Measurements from ENCODE around the gene PTGES2. TPM values are rescaled to one million over a fixed set of nuclear protein-coding genes. Genes with fewer than 3 reads are reported as not detected.

Gene PTGES2
- total and polyA plus RNA-seq, 2 of the 13 experiments (the other 11 are each of a cell fraction or from before 2014, with no cell fraction given): 63.7 to 79.8 TPM

- no peak for TF ChIP-seq BRCA1 (CRISPR knock-in tag; IDR thresholded peaks at IDR 0.05)
- TF ChIP-seq HOXA5 (CRISPR knock-in tag; IDR thresholded peaks at IDR 0.05): 0 out of 2 replicates have a peak, but pooled peaks have one; percentile 16
- no peak for TF ChIP-seq ZNF17 (CRISPR knock-in tag; IDR thresholded peaks at IDR 0.05)
- TF ChIP-seq ZNF446 (CRISPR knock-in tag; IDR thresholded peaks at IDR 0.05): no peak
- TF ChIP-seq NR1H2 (CRISPR knock-in tag; IDR thresholded peaks at IDR 0.05; ENCODE audit: borderline replicate concordance, low read depth): no peak
- no peak for TF ChIP-seq CREB1 (IDR thresholded peaks at IDR 0.05)
- TF ChIP-seq CREB1 (CRISPR knock-in tag; IDR thresholded peaks at IDR 0.05): no peak; the same call in 1 of the 2 replicates
- peak; percentile 47 to 76; a peak in 3 of 4 replicates for TF ChIP-seq POLR2A (IDR thresholded peaks at IDR 0.05; ENCODE audit: insufficient read depth in 1 of 2, low read depth in 2 of 2, low read length in 2 of 2)
- peak; percentile 34; the same call in 1 of the 2 replicates for TF ChIP-seq GFI1 (CRISPR knock-in tag; IDR thresholded peaks at IDR 0.05; ENCODE audit: borderline replicate concordance)
- no peak for TF ChIP-seq CHD4 (IDR thresholded peaks at IDR 0.05; ENCODE audit: borderline replicate concordance, low read length)
- TF ChIP-seq, protein P1, sequence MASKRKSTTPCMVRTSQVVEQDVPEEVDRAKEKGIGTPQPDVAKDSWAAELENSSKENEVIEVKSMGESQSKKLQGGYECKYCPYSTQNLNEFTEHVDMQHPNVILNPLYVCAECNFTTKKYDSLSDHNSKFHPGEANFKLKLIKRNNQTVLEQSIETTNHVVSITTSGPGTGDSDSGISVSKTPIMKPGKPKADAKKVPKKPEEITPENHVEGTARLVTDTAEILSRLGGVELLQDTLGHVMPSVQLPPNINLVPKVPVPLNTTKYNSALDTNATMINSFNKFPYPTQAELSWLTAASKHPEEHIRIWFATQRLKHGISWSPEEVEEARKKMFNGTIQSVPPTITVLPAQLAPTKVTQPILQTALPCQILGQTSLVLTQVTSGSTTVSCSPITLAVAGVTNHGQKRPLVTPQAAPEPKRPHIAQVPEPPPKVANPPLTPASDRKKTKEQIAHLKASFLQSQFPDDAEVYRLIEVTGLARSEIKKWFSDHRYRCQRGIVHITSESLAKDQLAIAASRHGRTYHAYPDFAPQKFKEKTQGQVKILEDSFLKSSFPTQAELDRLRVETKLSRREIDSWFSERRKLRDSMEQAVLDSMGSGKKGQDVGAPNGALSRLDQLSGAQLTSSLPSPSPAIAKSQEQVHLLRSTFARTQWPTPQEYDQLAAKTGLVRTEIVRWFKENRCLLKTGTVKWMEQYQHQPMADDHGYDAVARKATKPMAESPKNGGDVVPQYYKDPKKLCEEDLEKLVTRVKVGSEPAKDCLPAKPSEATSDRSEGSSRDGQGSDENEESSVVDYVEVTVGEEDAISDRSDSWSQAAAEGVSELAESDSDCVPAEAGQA (IDR thresholded peaks at IDR 0.05; ENCODE audit: low read depth): no peak; the same call in 1 of the 2 replicates
- TF ChIP-seq, protein P1 (CRISPR knock-in tag; IDR thresholded peaks at IDR 0.05; ENCODE audit: borderline replicate concordance): no peak
- TF ChIP-seq MAX (IDR thresholded peaks at IDR 0.05): peak; percentile 83
- TF ChIP-seq, protein P2, sequence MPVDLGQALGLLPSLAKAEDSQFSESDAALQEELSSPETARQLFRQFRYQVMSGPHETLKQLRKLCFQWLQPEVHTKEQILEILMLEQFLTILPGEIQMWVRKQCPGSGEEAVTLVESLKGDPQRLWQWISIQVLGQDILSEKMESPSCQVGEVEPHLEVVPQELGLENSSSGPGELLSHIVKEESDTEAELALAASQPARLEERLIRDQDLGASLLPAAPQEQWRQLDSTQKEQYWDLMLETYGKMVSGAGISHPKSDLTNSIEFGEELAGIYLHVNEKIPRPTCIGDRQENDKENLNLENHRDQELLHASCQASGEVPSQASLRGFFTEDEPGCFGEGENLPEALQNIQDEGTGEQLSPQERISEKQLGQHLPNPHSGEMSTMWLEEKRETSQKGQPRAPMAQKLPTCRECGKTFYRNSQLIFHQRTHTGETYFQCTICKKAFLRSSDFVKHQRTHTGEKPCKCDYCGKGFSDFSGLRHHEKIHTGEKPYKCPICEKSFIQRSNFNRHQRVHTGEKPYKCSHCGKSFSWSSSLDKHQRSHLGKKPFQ (CRISPR knock-in tag; IDR thresholded peaks at IDR 0.05; ENCODE audit: insufficient replicate concordance): no peak
- no peak for TF ChIP-seq FOXK2 (IDR thresholded peaks at IDR 0.05)
- peak; percentile 26; the same call in 1 of the 2 replicates for TF ChIP-seq KDM5A (IDR thresholded peaks at IDR 0.05; ENCODE audit: borderline replicate concordance, low read length)
- no peak for TF ChIP-seq PAX8 (CRISPR knock-in tag; IDR thresholded peaks at IDR 0.05; ENCODE audit: borderline replicate concordance)
- TF ChIP-seq PHF5A (CRISPR knock-in tag; IDR thresholded peaks at IDR 0.05; ENCODE audit: low read depth, unreplicated experiment): no peak
- no peak for TF ChIP-seq ZNF34 (CRISPR knock-in tag; IDR thresholded peaks at IDR 0.05; ENCODE audit: borderline replicate concordance)
- no peak for TF ChIP-seq SIX1 (CRISPR knock-in tag; IDR thresholded peaks at IDR 0.05; ENCODE audit: borderline replicate concordance)
- no peak for TF ChIP-seq FUBP1 (CRISPR knock-in tag; IDR thresholded peaks at IDR 0.05; ENCODE audit: borderline replicate concordance)
These were observed 684 bp upstream of the PTGES2 start (continued) for GRCh38 chr9:128127990-128128835.
